VCaP (cell line): ENCODE measurements around the gene SPRED1.

Source experiments
- H3K27ac ChIP-seq: fragments of 450-650 bp; 2 replicates; pipeline ENCODE4 v1.5.1; 2017
- TF ChIP-seq, protein P1 (sequence below): fragments of 450-650 bp; conservative IDR thresholded peaks from 2 replicates; pipeline ENCODE4 v1.5.1; 2017; ENCODE audit warnings: mild to moderate bottlenecking, moderate library complexity

Gene SPRED1

DNA sequence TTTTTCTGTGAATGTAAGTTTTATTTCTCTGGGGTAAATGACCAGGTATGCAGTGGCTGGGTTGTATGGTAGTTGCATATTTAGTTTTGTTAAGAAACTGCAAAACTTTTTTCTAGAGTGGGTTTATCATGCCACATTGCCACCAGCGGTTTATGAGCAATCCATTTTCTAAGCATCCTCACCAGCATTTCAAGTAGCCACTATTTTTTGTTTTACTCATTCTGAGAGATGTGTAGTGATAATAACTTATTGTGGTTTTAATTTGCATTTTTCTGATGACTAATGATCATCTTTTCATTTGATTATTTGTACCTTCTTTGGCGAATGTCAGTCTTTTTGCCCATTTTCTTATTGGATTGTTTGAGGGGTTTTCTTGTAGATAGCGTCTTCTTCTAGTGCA, 56.2 kb downstream of the SPRED1 start:
- TF ChIP-seq, protein P1, sequence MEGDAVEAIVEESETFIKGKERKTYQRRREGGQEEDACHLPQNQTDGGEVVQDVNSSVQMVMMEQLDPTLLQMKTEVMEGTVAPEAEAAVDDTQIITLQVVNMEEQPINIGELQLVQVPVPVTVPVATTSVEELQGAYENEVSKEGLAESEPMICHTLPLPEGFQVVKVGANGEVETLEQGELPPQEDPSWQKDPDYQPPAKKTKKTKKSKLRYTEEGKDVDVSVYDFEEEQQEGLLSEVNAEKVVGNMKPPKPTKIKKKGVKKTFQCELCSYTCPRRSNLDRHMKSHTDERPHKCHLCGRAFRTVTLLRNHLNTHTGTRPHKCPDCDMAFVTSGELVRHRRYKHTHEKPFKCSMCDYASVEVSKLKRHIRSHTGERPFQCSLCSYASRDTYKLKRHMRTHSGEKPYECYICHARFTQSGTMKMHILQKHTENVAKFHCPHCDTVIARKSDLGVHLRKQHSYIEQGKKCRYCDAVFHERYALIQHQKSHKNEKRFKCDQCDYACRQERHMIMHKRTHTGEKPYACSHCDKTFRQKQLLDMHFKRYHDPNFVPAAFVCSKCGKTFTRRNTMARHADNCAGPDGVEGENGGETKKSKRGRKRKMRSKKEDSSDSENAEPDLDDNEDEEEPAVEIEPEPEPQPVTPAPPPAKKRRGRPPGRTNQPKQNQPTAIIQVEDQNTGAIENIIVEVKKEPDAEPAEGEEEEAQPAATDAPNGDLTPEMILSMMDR, result no peak
- no peak overlapping the region for H3K27ac ChIP-seq

DNA sequence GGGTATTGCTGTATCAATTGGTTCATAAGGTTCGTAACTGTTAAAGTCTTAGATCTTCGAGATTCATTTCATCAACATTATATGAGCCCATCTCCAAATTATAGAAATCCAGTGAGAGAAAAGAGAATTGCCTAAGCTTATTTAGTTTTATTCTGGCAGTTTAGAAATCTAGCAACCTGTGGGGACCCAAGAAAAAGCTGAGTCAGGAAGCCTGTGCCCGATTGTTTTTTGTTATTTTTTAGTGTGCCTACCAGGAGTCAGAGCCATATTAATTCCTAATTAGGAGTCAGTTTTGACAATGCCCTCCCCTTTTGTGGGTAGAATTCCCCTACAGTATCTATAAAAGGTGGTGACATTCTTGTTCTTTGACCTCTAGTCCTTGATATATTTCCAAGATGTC, 59.6 kb downstream of the SPRED1 start:
- no peak overlapping the region for H3K27ac ChIP-seq
- TF ChIP-seq, protein P1, result no peak

DNA sequence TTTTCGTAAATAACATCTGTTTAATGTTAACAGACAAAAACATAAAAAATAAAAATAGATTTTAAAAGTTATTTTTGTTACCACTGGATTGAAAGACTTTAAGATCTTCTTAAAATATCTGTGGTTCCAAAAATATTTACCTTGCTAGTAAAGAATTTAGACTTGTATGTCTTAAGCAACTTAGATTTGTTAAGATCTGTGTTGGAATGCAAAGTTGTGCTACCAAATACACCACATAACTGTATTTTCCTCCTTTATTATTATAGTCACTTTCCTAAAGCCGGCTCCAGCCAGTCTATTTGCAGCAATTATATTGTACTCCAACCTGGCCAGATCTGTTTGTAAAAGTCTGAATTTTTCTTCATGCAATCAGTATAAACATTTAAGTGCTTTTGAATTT, 63.7 kb downstream of the SPRED1 start:
- TF ChIP-seq, protein P1, result no peak
- H3K27ac ChIP-seq, result no peak overlapping the region

DNA sequence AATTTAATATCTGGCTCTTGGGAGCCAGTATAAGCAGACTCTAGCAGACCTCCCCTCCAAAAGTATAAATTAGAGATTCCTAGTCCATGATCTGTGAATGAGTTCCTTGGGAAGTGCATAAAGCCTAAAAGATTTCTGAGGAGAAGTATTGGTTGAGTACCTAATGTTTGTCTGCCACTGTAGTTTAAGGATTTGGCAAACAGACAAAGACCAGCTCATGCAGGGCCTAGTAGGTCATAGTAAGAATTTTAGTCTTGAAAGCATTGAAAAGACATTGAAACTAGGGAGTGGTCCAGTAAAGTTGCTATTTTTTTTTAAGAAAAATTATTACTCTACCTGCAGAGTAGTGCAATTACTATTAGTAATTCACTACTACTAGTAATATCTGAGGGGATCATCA, 67.5 kb downstream of the SPRED1 start:
- TF ChIP-seq, protein P1, result no peak
- H3K27ac ChIP-seq, result no peak overlapping the region

DNA sequence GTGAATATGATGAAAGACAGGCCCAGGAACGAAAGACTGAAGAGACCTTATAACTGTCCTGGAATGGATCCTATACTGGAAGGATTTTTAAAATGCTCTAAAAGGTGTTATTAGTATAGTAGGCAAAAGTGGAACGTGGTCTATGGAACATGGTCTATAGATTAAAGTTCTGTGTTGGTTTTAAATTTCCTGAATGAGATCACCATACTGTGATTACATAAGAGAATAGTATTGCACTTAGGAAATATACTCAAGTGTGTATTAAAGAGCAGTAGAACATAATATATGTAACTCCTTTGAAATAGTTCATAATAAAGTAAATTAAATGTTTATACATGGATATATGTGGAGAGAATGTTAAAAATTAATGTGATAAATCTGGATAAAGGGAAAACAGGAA, 68.2 kb downstream of the SPRED1 start:
- TF ChIP-seq, protein P1, result no peak
- H3K27ac ChIP-seq, result no peak overlapping the region

DNA sequence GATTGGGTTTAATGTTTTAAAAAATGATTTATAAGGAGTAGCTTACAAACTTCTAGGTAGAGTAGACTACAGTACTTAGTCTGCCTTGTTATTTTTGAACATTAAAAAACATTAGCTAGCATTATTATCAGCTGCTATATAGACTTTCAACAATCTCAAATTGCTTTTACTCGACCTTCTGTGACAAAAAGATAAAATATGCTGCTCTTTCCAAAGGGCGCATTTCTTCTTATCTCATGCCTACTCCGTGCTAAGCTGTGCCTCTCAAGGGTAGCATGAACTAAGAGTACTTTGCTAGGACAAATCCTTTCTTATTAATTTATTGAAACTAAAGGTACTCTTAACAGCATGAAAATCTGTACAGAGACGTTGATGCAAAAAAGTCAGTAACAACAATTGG, 71.3 kb downstream of the SPRED1 start:
- no peak overlapping the region for H3K27ac ChIP-seq

DNA sequence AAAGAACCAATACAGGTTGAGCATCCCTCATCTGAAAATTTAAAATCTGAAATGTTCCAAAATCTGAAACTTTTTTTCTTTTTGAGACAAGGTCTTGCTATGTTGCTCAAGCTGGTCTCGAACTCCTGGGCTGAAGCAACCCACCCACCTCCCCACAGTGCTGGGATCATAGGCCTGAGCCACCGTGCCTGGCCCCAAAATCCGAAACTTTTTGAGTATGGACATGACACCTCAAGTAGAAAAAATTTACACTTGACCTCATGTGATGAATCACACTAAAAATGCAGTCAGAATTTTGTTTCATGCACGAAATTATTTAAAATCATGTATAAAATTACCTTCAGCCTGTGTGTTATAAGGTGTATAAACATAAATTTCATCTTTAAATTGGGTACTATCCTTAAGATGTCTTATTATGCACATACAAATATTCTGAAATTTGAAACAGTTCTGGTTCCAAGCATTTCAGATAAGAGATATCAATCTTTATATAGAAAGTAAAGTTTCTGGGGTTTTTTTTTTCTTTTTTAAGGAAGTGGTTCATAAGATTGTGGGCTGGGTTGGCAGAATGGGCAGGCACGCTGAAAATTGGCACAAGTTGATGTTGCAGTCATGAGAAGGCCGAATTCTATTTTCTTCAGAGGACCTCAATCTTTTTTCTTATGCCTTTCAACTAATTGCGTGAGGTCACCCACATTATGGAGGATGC, 72.5 kb downstream of the SPRED1 start:
- H3K27ac ChIP-seq, result no peak overlapping the region
- TF ChIP-seq, protein P1, result no peak

More for the DNA sequence above, 71.3 kb downstream of the SPRED1 start:
- TF ChIP-seq, protein P1, result no peak
